ENCODE results near the gene ANKRD11.

GRCh38 chr16:89275284-89275584 is 215.1 kb downstream of the ANKRD11 start:
- TF ChIP-seq CTCF (IDR thresholded peaks at IDR 0.05; ENCODE audit: low read depth, low read length, poor library complexity, severe bottlenecking) (no peak), EZH2phosphoT487 (IDR thresholded peaks at IDR 0.05; ENCODE audit: borderline replicate concordance, low read length) (no peak)

Measured in DOHH2 (cell line).